GM12892 (cell line): Measurements from ENCODE around the gene ADRA2A.

Experiments used
- POLR2A ChIP-seq: IDR thresholded peaks from 2 replicates; pipeline ENCODE4 v1.6.1; 2011; ENCODE audit warnings: low read depth, low read length, control low read depth
- POLR2AphosphoS5 ChIP-seq: IDR thresholded peaks from 2 replicates; pipeline ENCODE4 v1.6.1; 2011; ENCODE audit warnings: low read depth, low read length, control low read depth

GRCh38 chr10:111127081-111127848 lies 50.4 kb downstream of the ADRA2A start:
- no peak for TF ChIP-seq POLR2A
- TF ChIP-seq POLR2AphosphoS5 = no peak
